DMS153 (cell line): ENCODE data around the gene PHLPP1.

Experiments
- DNase-seq: peaks from one replicate; lab custom pipeline; 2025; lab: John Stamatoyannopoulos, UW

Gene PHLPP1

GRCh38 chr18:62942578-62942977 lies 227.2 kb downstream of the PHLPP1 start:
- DNase-seq, result peak; percentile 78

- no peak for DNase-seq
These were observed 229.1 kb downstream of the PHLPP1 start for GRCh38 chr18:62944454-62944853.

GRCh38 chr18:62948788-62949187 lies 233.4 kb downstream of the PHLPP1 start:
- no peak for DNase-seq

DNA sequence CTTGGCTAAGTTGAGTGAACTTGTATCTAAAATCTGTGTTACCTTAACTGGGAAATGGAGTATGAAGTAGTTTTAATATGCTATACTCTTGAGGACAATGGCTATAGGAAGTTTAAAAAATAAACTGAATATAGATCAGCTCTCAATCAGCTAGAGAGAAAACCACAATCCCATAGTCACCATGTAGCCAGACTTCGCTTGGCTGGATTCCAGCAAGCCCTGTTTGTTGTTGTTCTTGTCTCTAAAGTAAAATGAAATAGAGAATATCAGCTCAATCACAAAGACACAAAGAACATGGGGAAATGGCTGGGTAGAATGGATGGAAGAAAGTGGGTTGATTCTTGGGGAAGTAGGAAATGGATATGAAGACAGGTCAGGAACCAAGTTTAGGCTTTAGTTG lies 234.9 kb downstream of the PHLPP1 start:
- no peak for DNase-seq

DNA sequence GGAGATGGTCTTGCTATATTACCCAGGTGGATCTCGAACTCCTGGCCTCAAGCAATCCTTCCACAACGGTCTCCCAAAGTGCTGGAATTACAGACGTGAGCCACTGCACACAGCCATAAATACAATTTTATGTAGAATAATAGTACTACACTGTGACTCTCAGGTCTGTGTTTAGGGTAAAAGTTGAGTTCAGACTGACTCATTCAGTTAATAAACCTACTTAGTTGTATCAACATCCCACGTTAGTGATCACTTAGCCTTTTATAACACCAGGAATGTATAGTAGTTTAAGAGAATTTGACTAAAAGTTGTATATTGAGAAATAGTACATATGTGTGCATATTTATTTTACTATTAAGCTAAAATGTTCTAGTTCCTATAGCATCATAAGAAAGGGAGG lies 237.5 kb downstream of the PHLPP1 start:
- no peak for DNase-seq

- DNase-seq, result no peak
These were observed 238.3 kb downstream of the PHLPP1 start for GRCh38 chr18:62953663-62954062.

- DNase-seq, result peak; percentile 85
These were observed 239.0 kb downstream of the PHLPP1 start for GRCh38 chr18:62954366-62954765.

DNA sequence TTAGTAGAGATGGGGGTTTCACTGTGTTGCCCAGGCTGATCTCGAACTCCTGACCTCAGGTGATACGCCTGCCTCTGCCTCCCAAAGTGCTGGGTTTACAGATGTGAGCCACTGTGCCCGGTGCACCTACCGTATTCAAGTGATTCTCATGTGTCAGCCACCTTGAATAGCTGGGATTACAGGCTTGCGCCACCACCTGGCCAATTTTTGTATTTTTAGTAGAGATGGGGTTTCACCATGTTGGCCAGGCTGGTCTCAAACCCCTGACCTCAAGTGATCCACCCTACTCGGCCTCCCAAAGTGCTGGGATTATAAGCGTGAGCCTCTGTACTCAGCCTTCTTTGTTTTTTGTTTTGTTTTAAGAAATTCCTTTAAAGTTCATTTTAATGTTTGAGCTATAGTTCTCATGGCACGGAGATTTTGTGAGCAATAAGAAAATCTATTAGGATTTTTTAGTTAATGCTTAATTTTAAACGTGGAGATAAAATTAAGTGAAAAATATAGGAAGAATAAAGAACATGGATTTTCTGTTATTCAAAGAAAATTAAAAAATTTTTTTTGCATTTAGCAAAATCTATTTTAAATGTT lies 242.6 kb downstream of the PHLPP1 start:
- DNase-seq, result no peak

DNA sequence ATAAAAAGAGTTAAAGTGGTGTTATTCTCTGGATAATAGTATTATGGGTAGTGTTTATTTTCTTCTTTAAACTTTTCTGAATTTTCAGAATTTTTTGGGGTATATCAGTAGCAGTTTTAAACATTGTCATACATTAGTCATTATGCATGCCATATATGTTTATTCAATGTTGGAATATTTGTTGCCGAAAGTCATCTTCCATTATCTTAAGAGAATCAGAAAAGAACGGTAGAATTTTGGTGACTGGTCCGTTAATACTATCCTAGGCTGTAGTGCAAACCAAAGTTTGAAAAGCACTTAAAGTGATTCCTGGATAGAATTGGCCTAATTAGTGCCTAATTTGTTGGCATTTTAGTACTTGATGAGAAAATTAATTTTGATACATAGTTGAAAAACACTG lies 244.1 kb downstream of the PHLPP1 start:
- DNase-seq, result no peak

DNA sequence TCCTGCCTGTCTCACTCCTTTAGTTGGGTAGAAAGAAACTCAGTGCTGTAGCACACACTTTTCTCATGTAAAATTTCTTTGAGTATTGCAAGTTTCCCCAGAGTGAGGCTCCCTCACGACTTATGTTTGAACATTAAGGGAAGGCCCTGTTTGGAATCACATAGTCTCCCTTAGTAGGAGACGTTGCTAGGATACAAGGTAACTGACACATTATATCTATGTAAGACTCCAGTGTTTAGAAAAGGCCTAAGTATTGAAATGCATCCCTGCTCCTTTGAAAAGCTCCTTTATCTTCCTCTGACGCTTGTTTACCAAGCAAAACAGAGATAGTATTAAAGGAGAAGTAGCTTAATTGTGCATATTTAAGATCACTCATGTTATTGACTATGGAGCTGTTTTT lies 248.2 kb downstream of the PHLPP1 start:
- DNase-seq, result peak; percentile 73

- DNase-seq, result no peak
These were observed 249.1 kb downstream of the PHLPP1 start for GRCh38 chr18:62964432-62964831.

- DNase-seq, result no peak
These were observed 251.7 kb downstream of the PHLPP1 start for GRCh38 chr18:62967089-62967488.

DNA sequence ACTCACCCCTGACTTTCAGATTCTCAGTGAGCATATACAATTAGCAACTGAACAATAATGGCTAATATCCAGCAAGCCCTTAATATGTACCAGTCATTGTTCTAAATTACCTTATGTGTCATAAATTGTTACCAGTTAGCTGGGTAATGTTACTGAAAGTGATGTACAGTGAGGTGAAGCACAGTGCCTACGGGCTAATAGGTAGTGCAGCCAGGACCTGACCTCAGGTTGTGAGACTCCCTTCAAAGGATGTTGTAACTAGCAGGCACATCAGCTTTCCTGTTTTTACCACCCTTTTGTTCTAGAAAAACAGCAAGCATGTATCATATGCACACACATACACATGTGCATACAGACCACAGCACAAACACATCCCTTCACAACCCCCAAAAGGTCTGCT lies 258.3 kb downstream of the PHLPP1 start:
- DNase-seq, result no peak

DNA sequence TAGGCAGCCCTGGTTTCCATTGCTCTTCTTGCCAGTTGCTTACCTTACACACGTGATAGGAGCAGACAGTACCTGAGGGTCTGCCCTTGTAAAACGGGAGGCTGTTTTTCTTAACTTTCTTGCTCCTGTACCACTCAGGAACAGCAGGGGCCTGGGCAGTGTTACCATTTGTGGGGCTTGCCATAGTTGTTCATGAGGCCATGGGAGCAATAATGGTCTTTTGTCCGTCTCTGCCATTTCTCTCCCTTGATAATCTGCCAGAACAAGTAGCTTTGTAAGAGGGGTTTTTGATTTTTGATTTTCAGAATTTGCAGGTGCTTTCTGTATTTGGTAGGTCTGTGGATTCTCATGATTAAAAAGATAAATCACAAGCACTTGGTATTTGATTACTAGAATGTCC lies 259.0 kb downstream of the PHLPP1 start:
- DNase-seq, result no peak

- no peak for DNase-seq
These were observed 259.8 kb downstream of the PHLPP1 start for GRCh38 chr18:62974928-62975675.

- DNase-seq, result no peak
These were observed 260.4 kb downstream of the PHLPP1 start for GRCh38 chr18:62975785-62976184.

GRCh38 chr18:62976227-62976626 lies 260.9 kb downstream of the PHLPP1 start:
- DNase-seq, result peak; percentile 80

DNA sequence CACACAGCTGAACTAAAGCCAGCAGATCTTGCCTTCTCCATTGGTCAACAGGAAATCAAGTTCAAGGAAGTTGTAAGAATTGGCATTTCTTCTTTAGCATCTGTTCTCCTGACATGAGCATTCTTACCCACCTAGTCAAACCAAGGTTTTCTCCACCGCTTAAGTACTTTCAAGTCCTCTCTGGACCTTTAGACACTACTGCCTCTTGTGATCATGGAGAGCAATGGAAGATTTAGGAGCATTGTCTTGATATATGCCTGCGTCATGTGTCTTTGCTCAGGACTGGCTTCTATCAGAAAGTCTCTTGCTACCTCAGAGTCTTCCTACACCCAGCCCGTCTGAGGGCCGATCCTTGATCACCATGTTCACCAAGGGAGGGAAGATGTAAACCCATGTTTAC lies 262.2 kb downstream of the PHLPP1 start:
- DNase-seq, result no peak

GRCh38 chr18:62978251-62979049 lies 263.1 kb downstream of the PHLPP1 start:
- DNase-seq, result no peak

GRCh38 chr18:62979176-62979575 lies 263.8 kb downstream of the PHLPP1 start:
- DNase-seq, result peak; percentile 84

DNA sequence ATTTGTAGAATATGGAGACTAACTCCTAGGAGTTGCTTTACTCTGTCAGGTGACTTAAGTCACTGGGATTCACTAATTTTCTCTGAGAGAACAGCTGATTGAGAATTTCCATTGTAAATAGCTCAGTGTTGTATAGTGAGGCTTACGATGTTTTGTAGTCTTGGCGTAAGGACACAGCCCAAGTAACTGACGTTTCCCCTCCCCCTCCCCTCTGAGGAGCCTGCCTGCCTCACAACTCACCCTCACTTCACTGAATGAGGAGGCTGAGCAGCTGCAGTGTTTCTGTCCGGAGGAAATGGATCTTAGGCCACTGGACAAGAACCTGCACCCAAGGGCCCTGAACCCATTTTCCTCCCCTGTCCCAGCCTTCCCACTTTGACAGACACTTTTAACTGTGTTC lies 264.6 kb downstream of the PHLPP1 start:
- no peak for DNase-seq

GRCh38 chr18:62981566-62981965 lies 266.2 kb downstream of the PHLPP1 start:
- no peak for DNase-seq

- DNase-seq, result peak; percentile 50
These were observed 267.4 kb downstream of the PHLPP1 start for GRCh38 chr18:62982600-62983251.
